ENCODE data around the gene DPYSL5. TPM values are rescaled to one million over a fixed set of nuclear protein-coding genes. Genes with fewer than 3 reads are reported as not detected.

Gene DPYSL5
- total and polyA plus RNA-seq, 2 of the 8 experiments (the other 6 are each of a cell fraction or from before 2014, with no cell fraction given), result 11.9 to 16.4 TPM

GRCh38 chr2:26883956-26884355 lies 36.0 kb downstream of the DPYSL5 start (continued):
- TF ChIP-seq CHD7 (IDR thresholded peaks at IDR 0.05; ENCODE audit: insufficient replicate concordance, low read length) (no peak), SRF (IDR thresholded peaks at IDR 0.05; ENCODE audit: low read depth, low read length) (no peak), KDM4A (IDR thresholded peaks at IDR 0.05; ENCODE audit: low read depth, low read length, severe bottlenecking) (no peak), CHD1 (IDR thresholded peaks at IDR 0.05; ENCODE audit: low read depth, low read length) (no peak), SP2 (IDR thresholded peaks at IDR 0.05; ENCODE audit: low read length) (no peak), FOSL1 (IDR thresholded peaks at IDR 0.05; ENCODE audit: insufficient read depth, low read depth, low read length) (no peak)
